ENCODE measurements around the gene POU5F1.
A peak's percentile ranks its signal among the peaks of the same experiment; 100 is the strongest.
"Not testable (repeated sequence)": the region's sequence is repeated elsewhere in the genome, so short reads cannot be mapped to it uniquely, and the experiment has no call there.

Gene POU5F1

DNA sequence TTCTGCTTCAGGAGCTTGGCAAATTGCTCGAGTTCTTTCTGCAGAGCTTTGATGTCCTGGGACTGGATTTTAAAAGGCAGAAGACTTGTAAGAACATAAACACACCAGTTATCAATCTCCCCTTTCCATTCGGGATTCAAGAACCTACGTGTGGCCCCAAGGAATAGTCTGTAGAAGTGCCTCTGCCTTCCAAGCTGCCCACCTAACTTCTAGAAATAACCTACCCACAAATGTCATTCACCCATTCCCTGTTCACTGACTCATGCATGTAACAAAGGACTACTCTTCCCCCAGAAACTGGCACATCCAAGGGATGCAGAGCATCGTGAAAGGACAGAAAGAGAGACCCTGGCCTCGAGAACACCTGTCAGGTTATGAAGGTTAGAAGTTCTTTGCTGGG, 4.5 kb downstream of the POU5F1 start:
- no peak for DNase-seq (ENCODE audit: low read depth, low spot score)

DNA sequence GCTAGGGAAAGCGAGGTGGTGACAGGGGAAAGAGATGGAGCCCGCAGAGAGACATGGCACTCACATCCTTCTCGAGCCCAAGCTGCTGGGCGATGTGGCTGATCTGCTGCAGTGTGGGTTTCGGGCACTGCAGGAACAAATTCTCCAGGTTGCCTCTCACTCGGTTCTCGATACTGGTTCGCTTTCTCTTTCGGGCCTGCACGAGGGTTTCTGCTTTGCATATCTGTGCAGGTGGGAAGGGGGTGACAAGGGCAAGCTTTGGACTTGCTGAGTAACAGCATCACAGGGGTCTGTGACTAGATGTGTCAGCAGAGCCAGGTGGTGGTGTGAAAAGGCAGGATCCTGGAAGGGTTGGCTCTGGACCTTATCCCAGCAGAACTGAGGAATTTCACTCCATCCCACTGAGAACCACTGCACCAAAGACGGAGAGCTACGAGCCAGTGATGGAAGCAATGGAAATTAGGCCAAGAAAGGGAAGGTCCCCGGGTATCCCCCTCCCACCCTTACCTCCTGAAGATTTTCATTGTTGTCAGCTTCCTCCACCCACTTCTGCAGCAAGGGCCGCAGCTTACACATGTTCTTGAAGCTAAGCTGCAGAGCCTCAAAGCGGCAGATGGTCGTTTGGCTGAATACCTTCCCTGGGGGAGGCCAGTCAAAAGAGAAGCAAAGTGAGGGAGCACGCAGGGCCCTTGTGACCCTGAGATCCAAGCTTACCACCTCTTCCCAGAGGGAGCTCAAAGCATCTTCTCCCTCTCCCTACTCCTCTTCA, 5.2 kb downstream of the POU5F1 start:
- not testable (repeated sequence) for DNase-seq (ENCODE audit: low read depth, low spot score)

DNA sequence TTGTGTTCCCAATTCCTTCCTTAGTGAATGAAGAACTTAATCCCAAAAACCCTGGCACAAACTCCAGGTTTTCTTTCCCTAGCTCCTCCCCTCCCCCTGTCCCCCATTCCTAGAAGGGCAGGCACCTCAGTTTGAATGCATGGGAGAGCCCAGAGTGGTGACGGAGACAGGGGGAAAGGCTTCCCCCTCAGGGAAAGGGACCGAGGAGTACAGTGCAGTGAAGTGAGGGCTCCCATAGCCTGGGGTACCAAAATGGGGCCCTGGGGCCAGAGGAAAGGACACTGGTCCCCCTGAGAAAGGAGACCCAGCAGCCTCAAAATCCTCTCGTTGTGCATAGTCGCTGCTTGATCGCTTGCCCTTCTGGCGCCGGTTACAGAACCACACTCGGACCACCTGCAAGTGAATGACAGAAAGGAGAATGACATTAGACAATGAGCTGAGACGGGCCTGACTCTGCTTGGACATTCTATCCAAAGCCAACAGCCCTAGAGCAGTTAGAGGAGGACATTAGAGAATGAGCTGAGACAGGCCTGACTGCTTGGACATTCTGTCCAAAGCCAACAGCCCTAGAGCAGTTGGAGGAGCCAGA, 5.9 kb downstream of the POU5F1 start:
- not testable (repeated sequence) for DNase-seq (ENCODE audit: low read depth, low spot score)

DNA sequence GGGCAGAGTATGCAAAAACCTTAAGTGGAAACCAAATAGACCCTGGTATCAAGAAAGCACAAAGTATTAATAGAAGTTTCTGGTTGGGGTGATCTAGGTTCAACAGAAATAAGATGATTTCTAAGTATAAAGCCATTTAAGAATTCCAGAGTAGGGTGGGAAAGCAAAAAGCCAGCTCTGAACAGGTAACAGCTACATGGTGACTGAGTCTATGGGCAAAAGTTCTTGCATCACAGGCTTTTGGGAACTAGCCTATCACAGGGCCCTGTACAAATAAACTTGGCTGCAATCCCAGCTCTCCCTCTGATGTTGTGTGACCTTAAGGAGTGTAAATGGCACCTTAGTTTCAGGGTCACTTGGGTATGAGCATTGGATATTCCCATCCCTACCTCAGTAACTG, 6.6 kb downstream of the POU5F1 start:
- DNase-seq (ENCODE audit: low read depth, low spot score), result no peak

DNA sequence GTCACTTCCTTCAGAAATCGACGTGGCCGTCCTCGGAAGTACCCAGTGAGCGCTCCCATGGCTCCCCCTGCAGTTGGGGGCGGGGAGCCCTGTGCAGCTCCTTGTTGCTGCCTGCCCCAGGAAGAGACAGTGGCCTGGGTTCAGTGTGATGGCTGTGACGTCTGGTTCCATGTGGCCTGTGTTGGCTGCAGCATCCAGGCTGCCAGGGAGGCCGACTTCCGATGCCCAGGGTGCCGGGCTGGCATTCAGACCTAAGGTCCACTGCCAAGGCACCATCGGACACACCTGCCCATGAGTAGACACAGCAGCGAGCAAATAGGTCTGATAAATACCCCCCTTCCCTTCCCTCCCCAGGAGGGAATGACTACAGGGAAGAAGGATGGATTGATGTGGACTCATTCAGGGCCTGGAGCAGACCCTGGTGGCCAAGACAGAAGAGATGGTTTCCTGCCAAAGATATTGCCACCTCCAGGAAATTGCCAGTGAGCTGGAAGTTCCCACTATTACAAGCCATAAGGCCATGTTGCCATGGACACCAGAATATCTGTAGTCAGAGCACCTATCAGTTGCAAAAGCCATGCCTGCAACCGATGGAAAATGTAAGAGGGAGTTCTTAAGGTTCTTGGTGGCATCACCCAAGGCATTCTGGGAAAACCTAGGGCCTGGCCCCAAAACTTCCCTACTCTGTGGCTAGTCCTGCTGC, 7.9 kb downstream of the POU5F1 start:
- DNase-seq (ENCODE audit: low read depth, low spot score), result no peak

DNA sequence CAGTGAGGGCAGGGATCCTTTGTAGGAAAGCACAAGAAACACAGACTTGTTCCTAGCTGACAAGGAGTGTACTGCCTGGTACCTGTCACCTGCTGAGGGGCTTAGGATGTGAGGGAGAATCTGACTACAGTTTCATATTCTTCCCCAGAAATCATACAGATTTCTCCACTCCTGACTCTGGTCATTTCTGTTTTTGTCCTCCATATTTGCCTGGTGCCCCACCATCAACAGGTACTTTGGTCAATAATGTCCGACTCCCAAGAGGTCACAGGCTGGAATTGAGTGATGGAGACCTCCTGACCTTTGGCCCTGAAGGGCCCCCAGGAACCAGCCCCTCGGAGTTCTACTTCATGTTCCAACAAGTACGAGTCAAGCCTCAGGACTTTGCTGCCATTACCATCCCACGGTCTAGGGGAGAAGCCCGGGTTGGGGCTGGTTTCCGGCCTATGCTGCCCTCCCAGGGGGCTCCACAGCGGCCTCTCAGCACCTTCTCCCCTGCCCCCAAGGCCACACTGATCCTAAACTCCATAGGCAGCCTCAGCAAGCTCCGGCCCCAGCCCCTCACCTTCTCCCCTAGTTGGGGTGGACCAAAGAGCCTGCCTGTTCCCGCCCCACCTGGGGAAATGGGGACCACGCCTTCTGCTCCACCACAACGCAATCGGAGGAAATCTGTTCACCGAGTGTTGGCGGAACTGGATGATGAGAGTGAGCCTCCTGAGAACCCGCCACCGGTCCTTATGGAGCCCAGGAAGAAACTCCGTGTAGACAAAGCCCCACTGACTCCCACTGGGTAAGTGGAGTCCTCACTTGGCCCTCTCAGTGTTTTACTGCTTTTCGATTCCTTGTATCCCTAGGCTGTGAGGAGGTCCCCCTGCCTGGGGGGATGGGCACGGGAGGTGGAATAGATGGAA, 9.0 kb downstream of the POU5F1 start:
- DNase-seq (ENCODE audit: low read depth, low spot score), result no peak

DNA sequence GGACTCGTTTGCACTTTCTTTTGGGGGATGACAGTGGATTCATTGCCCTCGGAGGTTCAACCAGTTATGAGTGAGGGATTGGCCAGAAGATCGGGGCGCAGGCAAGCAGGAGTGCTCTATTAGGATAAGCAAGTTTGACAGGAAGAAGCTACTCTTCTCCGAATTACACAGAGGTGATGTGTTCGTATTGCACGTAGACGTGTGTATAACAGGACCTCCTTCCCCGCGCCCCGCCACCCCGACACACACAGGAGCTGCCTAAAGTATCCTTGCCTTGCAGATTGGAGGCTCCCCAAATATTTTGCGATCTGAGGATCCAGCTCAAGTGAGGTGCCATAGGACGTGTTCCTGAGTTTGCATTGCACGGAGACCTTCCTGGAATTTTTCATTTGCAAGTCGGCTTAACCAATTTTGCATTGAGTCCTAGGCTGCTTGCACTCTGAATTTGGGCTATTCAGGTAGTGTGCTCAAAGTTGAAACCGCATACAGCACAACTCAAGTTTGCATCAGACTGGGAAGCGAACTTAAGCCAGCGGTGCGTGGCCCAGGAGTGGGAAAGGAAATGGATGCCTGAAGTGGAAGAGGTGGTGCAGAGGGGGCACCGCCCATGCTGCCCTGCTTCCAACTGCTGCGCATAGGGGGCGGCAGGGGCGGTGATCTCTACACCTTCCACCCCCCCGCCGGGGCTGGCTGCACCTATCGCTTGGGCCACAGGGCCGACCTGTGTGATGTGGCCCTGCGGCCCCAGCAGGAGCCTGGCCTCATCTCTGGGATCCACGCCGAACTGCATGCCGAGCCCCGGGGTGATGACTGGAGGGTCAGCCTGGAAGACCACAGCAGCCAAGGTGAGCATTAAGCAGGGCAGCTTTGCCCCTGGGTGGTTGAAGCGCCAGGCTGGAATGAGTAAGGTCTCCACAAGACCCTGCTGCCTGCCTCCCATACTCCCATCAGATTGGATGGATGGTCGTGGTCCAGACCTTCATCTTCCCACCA, 11.3 kb downstream of the POU5F1 start:
- no peak for DNase-seq (ENCODE audit: low read depth, low spot score)

DNA sequence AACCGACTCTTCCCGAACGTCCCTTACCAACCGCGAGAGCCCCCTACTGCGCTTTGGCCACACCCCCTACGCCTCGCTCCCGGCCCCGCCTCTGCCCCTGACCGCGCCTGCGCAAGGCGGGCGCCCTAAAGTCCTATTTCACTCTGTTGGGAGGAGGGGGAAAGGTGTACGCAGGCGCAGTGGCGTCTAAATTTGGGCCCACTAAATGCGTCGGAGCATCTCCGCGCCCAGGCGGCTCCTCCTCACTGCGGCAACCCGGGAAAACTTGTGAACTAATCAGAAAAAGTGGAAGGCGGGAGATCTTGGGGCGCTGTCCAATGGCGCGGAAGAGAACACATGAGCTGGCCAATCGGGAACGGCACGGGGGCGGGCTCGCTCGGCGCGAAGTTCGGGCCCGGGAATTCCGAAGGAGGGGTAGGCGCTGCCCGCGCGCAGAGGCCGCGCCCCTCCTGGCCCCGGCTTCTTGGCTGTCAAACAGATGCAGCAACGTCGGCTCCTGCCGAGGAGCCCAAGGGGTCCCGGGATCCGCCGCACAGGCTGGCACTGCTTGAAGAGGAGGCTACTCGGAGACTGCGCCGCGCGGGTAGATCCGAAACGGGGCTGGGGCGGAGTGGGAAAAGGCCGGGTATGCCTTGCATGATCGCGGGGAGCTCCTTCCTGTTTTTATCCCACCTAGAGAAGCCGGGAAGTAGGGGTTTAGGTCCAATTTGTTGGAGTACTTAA, 12.2 kb downstream of the POU5F1 start, which contains the start of gene TCF19:
Gene TCF19 (plus strand): TSS at position 450 of the 723 bp plus-strand sequence. CDS start 881 bp downstream, outside the sequence.
- DNase-seq (ENCODE audit: low read depth, low spot score), result peak; percentile 99

DNA sequence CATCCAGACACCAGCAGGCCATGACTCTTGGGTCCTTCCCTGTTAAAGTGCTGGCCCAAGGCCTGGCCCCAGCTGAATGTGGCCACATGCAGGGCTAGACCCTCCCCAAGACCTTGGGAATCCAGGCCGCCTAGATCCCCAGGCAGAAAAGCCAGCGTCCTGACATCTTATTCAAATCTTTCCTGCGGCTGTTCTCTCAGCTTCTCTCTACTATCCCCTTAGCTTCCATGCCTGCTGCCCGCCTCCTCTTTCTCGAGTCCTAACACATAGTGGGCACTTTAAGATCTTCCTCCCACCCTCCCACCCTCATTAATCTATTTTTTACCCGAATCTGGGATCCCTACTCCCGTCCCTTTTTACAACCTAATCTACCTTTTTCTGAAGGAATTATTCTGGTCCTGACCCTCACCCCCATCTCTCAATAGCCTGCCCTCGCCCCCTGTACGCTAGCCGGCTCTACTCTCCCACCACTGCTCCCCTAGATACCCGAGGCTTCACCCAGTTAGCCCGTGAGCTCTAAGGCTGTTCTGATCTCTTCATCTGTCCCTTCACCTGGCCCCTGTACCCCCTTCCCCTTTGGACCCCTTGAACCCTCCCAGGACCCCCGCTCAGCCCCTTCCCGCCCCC, 12.9 kb downstream of the POU5F1 start, which contains the start of gene CCHCR1:
Gene CCHCR1 (minus strand): TSS at position 290 of the 627 bp plus-strand sequence. CDS start 202 bp downstream, at position 88.
- no peak for DNase-seq (ENCODE audit: low read depth, low spot score)

DNA sequence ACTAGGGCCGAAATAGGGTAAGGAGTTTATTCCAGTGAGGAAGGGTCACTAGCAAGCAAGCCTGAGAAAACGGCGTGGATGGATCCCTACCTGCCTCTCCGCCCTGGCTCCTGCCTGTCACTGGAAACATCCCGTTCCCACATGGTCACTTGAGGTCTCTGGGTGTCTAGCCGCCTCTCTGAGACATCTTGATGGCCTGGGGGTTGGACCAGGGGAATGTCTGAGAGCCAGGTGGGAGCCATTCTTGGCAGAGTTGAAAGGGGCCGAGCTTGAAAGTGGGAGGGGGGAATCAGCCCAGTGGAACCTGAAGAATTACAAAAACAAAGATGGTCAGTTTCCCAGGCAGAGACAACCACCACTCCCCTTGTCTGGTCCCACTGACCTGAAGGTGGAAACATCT, 13.8 kb downstream of the POU5F1 start:
- DNase-seq (ENCODE audit: low read depth, low spot score), result no peak

DNA sequence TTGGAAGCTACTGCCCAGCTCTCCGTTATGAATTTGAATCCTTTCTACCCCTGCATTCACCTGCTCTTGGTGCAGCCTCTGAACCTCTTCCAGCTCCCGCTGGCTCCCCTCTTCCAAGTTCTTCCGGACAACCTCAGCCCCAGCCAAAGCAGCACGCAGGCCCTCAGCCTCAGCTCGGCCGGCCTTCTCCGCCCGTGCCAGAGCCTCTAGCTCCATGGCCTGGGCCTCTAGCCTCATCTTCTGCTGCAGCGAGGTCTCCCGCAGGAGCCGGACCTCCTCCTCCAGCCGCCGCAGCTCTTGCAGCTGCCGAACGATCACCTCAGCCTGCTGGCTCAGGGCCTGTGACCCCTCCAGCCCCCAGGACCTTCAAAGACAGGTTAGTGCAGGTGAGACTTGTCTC, 16.0 kb downstream of the POU5F1 start:
- no peak for DNase-seq (ENCODE audit: low read depth, low spot score)

DNA sequence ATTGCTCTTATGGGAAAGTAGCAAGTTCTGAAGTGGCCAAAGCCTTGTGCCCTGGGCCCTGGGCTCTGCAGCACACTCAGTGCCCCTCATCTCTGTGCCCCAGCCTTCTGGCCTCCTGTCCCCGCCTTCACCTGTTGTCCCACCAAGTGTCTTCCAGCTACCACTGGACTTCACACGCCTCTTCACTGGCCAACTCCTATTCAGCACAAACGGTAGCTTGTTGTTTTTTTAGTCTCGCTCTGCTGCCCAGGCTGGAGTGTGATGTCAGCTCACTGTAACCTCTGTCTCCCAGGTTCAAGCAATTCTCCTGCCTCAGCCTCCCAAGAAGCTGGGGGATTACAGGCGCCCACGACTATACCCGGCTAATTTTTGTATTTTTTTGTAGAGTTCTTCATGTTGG, 17.7 kb downstream of the POU5F1 start:
- no peak for DNase-seq (ENCODE audit: low read depth, low spot score)

DNA sequence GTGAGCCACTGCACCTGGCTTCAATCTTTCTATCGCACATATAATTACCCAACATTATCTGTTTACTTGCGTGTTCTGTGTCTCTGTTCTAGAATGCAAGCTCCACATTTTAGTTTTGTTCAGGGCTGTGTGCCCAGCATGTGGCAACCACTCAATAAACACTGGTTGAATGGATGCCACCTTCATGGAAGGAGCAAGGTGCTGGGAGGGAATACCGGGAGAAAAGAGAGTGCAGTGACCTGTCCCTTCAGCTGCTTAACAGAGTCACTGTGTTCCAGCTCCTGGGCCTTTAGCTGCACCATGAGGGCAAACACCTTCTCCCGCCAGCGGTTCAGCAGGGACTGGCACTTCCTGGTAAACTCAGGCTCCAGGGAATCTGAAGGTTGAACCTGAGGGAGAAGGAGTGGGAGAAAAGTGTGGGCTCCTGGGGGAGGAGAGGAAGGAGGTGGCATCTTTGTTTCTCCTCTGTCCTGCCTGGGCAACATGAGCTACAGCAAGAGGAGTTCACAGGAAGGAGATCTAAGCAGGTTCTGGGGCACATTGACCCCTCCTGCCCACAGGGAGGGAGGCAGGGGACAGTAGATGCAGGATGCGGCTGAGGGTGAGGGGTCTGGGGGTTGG, 20.5 kb downstream of the POU5F1 start:
- DNase-seq (ENCODE audit: low read depth, low spot score), result no peak

DNA sequence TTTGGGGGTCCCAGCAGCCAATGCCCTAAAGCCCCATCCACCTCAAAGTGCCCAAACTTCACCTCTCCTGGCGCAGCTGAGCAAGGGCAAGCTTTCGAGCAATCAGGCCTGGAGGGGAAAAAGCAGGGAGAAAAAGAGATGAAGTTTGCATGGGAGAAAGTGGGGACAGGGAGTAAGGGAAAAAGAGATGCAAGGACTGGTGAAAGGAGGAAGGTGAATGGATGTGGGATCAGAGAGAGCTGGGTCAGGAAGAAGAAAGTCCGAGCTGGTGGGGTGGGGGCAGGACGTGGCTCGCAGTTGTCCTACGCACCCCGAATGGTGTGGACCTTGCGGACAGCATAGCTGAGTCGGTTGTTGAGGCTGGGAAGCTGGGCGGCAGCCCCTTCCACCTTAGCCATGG, 25.1 kb downstream of the POU5F1 start:
- no peak for DNase-seq (ENCODE audit: low read depth, low spot score)

DNA sequence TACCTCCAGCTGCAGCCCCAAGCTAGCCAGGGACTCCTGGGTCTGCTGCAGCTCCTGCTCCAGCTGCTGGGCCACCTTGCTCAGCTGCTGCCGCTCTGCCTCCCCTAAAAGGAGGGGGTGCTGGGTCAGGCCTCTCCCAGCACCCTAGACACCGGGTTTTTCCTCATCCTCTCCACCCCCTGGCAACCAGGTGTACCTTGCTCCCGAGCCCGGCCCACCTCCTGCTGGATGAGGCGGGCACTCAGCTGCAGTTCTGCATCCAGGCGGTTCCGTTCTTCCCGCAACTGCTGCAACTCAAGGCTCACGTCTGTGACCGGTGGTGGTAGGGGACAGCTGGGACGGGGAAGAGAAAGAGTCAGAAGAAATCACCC, 25.5 kb downstream of the POU5F1 start:
- DNase-seq (ENCODE audit: low read depth, low spot score), result no peak

DNA sequence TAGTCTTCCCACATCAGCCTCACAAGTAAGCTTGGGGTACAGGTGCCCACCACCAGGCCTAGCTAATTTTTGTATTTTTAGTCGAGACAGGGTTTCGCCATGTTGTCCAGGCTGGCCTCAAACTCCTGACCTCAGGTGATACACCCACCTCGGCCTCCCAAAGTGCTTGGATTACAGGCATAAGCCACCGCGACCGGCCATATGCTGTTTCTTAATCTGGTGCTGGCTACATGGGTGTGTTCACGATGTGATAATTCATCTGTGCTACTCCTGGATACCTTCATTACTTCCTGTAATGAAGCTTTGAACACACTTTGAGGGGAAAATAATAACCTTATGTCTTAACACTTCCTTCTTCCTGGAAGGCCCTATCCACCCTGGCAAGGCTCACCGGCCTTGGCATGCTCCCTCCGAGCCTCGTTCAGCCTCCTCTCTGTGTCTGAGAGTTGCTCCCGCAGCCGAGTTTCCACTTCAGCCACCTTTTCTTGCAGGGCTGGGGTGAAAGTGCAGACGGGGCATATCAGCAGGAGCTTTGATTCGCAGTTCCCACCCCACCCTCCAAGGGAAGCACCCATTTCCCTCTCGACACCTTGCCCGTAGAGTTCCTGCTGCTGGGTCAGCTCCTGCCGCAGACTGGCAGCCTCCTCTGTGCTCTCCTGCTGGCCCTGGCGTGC, 26.0 kb downstream of the POU5F1 start:
- no peak for DNase-seq (ENCODE audit: low read depth, low spot score)

DNA sequence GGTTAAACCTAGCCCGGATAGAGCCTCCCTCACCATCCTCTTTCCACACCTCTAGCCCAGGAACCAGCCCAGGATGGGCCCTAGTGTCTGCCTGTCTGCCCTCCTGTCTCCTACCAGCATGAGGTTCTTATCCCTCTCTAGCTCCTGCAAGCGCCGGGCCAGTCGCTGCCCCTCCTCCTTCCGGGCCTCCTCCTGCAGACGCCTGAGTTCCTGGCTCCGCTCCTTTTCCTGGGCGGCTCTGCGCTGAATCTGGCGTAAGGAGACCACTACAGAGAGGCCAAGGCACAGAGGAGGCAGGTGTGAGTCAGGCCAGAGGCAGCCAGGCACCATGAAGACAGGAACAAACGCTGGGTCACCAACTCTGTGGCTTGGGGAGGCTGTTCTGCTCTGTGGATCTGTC, 27.3 kb downstream of the POU5F1 start:
- DNase-seq (ENCODE audit: low read depth, low spot score), result no peak

DNA sequence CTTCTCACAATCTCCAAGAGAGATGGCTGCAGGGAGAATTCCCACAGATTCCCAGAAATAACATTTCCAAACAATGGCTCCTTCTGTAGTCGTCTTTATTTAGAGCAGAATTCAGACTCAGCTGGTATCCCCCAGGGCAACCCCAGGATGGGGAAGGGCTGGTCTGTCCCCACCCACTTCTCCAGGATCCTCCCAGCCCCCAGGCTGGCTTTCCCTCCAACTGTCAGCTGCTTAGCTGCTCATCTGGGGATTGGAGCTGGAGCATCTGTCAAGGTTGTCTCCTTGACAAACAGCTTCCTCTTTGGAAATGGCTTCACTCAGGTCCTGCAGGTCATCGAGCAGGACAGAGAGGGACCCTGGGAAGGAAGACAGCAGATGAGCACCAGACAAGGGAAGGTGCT, 28.1 kb downstream of the POU5F1 start:
- no peak for DNase-seq (ENCODE audit: low read depth, low spot score)

Measured in activated CD4-positive, CD25-positive, alpha-beta regulatory T cell treated with anti-CD3 and anti-CD28 coated beads, Interleukin-2, amount 50 U/mL, for 16 hours (primary cell).